GM23248 (cell line): ENCODE results near the gene IRS1.

Source experiments
- EZH2 ChIP-seq: fragments of 200-600 bp; sonication (generic); IDR thresholded peaks from 2 replicates; pipeline ENCODE4 v1.6.1; 2018; ENCODE audit warnings: antibody characterized with exemption, mild to moderate bottlenecking; ENCODE audit not compliant: insufficient read depth, poor library complexity, severe bottlenecking
- EZH2phosphoT487 ChIP-seq: fragments of 200-600 bp; sonication (generic); IDR thresholded peaks from 2 replicates; pipeline ENCODE4 v1.6.1; 2018; ENCODE audit warnings: antibody characterized with exemption, moderate library complexity, mild to moderate bottlenecking, low read depth; ENCODE audit not compliant: insufficient read depth

- TF ChIP-seq EZH2, result no peak
- no peak for TF ChIP-seq EZH2phosphoT487
Observed at GRCh38 chr2:226799211-226799975, at the start of gene IRS1.
